Measurements from ENCODE around the gene TRIM28. TPM values are rescaled to one million over a fixed set of nuclear protein-coding genes. Genes with fewer than 3 reads are reported as not detected.
A peak's percentile ranks its signal among the peaks of the same experiment; 100 is the strongest.

Gene TRIM28
- total and polyA plus RNA-seq, 7 donors, result 84.8 to 236 (median 201) TPM

- Histone ChIP-seq H3K27ac (peak overlapping the region; percentile 99 to 100 (median 100)), H3K27me3 (no peaks in the 10 kb centered on the region), H3K4me1 (peaks cover 0 to 57% (median 46%) of the 10 kb centered on the region in 4 donors), H3K4me3 (no peak overlapping the region), H3K9me3 (no peaks in the 10 kb centered on the region), H3K36me3 (peaks cover 23 to 38% (median 28%) of the 10 kb centered on the region in 4 donors)
- TF ChIP-seq CTCF (IDR thresholded peaks at IDR 0.05) (no peak), POLR2AphosphoS5 (IDR thresholded peaks at IDR 0.05) (no peak)
- 86 to 89% methylated on average over 16 of the region's 16 CpGs for WGBS, 2 donors
- intact Hi-C loops (cut with DNase I), result loop anchor here (1.0 to 2.0 kb wide), 2 partner anchors 12 to 37 kb away; partner anchors contain the start of genes TRIM28 and ZBTB45
- DNase-seq, result peak; percentile 68
Observed at GRCh38 chr19:58555920-58556621, 12.2 kb downstream of the TRIM28 start.

GRCh38 chr19:58556622-58557220, 12.9 kb downstream of the TRIM28 start:
- peaks cover 17 to 32% (median 21%) of the 10 kb centered on the region in 4 donors for H3K36me3 ChIP-seq
- TF ChIP-seq POLR2AphosphoS5 (IDR thresholded peaks at IDR 0.05) (no peak), EP300 (IDR thresholded peaks at IDR 0.05) (no peak), CTCF (IDR thresholded peaks at IDR 0.05) (no peak), POLR2A (IDR thresholded peaks at IDR 0.05) (no peak)
- H3K27ac ChIP-seq, result peak overlapping the region; percentile 99 to 100 (median 100)
- 54 to 63% methylated on average over 10 of the region's 10 CpGs for WGBS, 2 donors
- H3K4me1 ChIP-seq, result peaks cover 0 to 62% (median 53%) of the 10 kb centered on the region in 4 donors
- no peaks in the 10 kb centered on the region for H3K9me3 ChIP-seq
- peak overlapping the region in 3 of 4 donors; percentile 81 to 84 (median 83) for H3K4me3 ChIP-seq
- intact Hi-C loops (cut with DNase I), result no loop called here
- DNase-seq, result peak; percentile 63
- no peaks in the 10 kb centered on the region for H3K27me3 ChIP-seq

GRCh38 chr19:58557221-58558065, 13.6 kb downstream of the TRIM28 start:
- peak; percentile 65 for DNase-seq
- Histone ChIP-seq H3K4me3 (peak overlapping the region; percentile 81 to 86 (median 84)), H3K9me3 (no peaks in the 10 kb centered on the region), H3K36me3 (peaks cover 10 to 25% (median 16%) of the 10 kb centered on the region in 4 donors), H3K27me3 (no peaks in the 10 kb centered on the region), H3K27ac (peak overlapping the region; percentile 99 to 100 (median 100)), H3K4me1 (peaks cover 0 to 69% (median 60%) of the 10 kb centered on the region in 4 donors)
- TF ChIP-seq POLR2AphosphoS5 (IDR thresholded peaks at IDR 0.05) (no peak), CTCF (IDR thresholded peaks at IDR 0.05) (no peak), POLR2A (IDR thresholded peaks at IDR 0.05) (no peak), EP300 (IDR thresholded peaks at IDR 0.05) (no peak)
- WGBS, 2 donors, result 25 to 32% methylated on average over 12 of the region's 12 CpGs
- intact Hi-C loops (cut with DNase I), result loop anchor here (2.0 kb wide), 1 partner anchor 15 kb away; the partner anchor contains the start of gene MZF1

- Histone ChIP-seq H3K9me3 (no peaks in the 10 kb centered on the region), H3K4me1 (peaks cover 0 to 72% (median 67%) of the 10 kb centered on the region in 4 donors), H3K4me3 (peak within 1 kb of the TSS; percentile 81 to 86 (median 84)), H3K27ac (peak within 1 kb of the TSS; percentile 99 to 100 (median 100)), H3K27me3 (no peaks in the 10 kb centered on the region), H3K36me3 (peaks cover 10 to 18% (median 13%) of the 10 kb centered on the region in 4 donors)
- intact Hi-C loops (cut with DNase I), result loop anchor here (2.0 kb wide), 1 partner anchor 15 kb away; the partner anchor contains the start of gene MZF1
- no peak for TF ChIP-seq POLR2A (IDR thresholded peaks at IDR 0.05)
- TF ChIP-seq CTCF (IDR thresholded peaks at IDR 0.05), result no peak
- no peak for TF ChIP-seq EP300 (IDR thresholded peaks at IDR 0.05)
- no peak for TF ChIP-seq POLR2AphosphoS5 (IDR thresholded peaks at IDR 0.05)
- 0 to 1% methylated on average over 62 of the region's 62 CpGs for WGBS, 2 donors
- DNase-seq, result peak; percentile 82
Observed at GRCh38 chr19:58558066-58558622, 14.3 kb downstream of the TRIM28 start, which contains the start of gene UBE2M. Gene UBE2M (minus strand): TSS chr19:58558611. CDS start chr19:58558381, 230 bp downstream.
